T follicular helper cell (primary cell): ENCODE data around the gene GXYLT2.
"Not testable (repeated sequence)": the region's sequence is repeated elsewhere in the genome, so short reads cannot be mapped to it uniquely, and the experiment has no call there.

Source experiments
- DNase-seq: peaks from one replicate; pipeline ENCODE4 v3.0.0-alpha.2; 2020; ENCODE audit warnings: low read depth

Gene GXYLT2

DNA sequence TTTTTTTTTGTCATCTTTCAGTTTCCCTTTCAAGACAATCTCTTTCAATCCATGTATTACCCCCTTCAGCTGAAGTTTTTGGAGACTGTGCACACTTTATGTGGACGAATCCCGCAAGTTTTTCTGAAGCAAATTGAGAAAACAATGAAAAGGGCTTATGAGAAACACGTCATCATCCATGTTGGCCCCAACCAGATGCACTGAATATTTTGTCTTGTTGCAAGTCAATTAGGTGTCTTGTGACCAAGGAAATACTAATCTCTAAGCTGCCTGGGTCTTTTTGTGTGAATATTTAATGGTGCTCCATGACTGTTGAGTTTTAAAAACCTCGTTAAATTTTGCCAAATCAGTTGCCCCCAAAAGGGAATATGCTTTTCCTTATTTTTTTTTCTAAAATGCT, 87.1 kb downstream of the GXYLT2 start:
- DNase-seq = no peak

DNA sequence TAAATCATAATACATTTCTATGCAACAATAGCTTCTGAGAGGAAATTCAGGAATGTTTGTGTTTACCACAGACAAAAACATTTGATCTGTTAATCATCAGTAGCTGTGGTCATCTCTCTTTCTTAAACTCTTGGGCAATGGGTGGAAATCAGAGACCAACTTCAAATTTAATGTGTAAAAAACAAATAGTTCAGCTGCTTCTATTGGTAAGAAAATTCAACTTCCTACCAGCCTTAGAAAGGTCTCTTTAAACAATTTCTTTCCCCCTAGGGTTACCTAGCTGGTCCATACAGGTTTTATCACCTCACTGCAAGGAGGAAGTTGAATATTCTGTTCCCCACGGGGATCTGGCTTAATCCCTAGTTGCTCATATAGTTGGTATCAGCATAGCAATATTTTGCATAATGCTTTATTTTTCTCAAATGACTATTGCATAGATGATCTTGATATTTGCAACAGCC, 88.5 kb downstream of the GXYLT2 start:
- DNase-seq = no peak

DNA sequence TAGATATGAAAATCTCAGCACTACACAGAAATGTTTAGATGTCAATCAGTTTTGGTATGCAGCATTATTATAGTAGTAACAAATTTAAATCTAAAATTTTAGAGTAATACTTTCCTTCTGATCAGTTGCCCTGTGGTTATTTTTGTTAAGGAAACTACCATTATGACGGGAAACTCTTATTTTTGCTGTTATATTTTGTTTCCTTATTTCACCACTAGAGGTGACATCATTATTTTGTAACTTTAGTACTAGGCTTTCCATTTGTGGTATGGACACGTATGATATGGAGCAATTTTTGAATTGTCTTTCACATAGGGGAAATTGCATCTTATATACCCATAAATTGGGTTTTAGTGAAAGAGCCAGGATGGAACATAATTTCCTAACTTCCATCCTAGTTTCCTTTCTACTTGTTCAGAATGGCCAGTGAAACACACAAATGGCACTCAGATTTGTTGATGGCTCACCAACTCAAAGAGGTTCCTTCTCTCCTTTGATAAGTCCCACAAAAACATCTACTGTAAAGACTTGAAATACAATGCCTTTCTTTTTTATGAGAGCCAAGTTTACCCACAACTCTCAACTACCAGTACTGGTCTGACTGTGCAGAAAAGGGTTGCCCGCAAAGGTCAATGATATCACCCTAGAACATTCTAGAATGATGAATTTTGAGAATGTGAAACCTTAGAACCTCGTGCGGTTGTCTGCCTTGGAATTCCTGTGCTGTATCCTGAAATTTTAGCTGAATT, 89.4 kb downstream of the GXYLT2 start:
- no peak for DNase-seq

DNA sequence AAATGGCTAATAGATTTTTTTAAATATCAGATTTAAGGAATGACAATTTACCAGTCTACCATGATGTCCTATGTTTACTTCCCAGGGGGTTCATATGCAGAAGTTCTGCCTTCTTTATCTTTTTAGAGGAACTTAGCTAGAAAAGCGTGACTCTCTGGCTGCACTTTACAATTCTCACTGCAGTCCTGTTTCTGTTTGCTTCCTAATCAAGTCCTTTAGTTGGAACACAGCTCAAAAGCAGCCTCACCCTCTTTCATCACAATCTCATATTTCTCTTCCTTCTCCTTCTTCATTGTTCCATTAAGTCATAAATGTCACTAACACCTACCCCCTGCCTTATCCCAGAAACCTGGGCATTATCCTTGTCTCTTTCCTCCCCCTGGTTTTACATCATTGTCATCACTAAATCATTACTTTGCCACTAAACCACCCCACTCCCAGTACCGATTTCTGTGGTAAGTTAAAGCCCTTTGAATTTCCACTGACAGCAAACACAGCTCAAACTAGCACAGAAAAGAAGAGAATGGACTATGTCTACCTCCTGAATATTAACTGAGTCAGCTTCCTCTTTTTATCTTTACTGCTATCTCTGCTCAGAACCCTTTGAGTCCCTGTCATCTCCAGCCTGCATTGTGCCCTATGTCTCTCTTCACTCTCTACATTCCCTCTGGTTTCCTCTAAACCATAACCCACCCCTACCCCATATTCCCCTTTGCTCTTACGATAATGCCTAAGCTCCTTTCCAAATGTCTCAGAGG, 94.9 kb downstream of the GXYLT2 start:
- no peak for DNase-seq

DNA sequence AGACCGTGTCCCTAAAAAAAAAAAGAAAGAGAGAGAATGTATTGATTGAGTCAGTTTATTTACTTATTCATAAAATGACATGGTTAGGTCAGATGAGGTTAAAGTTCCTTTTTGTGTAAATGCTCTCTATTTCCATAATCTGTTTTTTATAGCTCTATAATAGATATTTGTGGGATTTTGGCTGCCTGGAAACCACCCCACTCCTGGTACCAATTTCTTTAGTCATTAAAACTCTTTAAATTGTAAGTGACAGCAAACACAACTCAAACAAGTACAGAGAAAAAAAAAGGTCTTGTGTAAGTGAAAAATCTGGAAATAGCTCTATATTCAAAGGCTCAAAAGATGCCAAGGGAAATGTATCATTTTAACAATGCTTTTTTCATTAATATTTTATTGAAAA, 97.7 kb downstream of the GXYLT2 start:
- no peak for DNase-seq

DNA sequence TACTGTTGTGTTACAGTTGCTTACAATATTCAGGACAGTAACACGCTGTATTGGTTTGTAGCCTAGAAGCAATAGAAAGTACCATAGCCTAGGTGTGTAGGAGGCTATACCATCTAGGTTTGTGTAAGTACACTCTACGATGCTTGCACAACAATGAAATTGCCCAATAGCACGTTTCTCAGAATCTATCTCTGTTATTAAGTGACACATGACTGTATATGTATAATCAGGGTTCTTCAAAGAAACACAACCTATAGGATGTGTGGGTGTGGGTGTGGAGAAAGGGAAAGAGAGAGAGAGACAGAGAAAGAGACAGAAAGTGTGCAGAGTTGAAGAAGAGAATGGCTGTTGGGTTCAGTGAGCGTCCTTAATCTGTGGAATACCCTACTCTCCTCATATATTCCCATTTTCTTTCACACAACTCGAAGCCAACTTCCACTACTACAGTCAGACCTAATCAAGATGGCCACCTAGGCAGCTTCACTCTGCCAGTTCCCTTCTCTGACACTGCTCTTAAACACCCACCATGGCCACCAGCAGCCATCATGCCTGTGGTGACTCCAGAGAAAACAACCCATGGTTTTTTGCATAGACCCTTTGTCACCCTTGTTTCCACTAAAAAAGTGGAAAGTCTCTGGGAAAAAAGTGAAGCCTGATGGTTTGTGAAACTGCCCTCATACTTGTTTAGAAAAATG, 103.0 kb downstream of the GXYLT2 start:
- no peak for DNase-seq

DNA sequence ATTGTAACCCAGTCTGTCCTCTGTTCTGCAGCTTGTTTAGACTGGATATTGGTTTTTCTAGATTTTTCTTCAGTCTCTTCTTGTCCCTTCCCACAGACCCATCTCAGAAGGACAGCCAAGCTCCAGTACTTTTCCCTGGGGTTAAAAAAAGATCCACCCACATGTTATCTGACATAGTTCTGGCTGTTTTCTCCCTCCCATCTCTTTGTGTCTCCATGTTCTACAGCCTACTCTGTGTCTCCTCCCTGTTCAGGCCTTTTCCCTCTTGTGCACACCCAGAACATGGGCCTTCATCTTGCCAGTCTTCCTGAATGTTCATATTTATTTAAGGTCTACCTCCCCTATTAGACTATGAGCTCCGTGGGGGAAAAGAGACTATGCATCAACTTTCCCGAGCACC, 103.7 kb downstream of the GXYLT2 start:
- no peak for DNase-seq

DNA sequence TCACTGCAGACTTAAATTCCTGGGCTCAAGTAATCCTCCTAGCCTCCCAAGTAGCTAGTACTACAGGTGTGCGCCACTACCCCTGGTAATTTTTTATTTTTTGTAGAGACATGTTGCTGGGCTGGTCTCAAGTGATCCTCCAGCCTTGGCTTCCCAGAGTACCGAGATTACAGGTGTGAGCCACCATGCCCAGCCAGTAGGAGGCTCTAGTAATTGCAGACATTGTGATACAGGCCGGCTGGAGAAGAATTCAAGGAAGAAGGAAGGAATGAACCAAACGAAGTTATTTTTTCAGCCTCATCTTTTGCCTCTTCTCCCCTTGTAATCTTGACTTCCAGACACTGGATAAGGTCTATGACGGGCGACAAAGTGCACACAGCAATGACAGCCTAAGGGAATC, 105.5 kb downstream of the GXYLT2 start:
- no peak for DNase-seq

DNA sequence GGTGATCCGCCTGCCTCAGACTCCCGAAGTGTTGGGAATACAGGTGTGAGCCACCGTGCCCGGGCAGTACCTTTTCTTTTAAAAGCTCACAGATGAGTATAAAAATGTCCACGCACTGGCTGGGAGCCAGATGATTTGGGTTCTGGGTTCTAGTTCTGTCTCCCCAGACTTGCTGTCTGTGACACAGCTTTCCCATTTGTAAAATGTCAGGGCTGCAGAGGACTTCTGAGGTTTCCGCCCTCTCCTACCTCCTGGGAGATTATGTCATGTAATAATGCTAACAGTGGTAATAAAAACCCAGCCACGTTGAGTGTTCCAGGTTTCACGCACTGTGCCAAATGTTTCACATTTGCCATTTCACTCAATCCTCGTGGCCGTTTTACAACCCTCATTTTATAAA, 107.5 kb downstream of the GXYLT2 start:
- DNase-seq = no peak

DNA sequence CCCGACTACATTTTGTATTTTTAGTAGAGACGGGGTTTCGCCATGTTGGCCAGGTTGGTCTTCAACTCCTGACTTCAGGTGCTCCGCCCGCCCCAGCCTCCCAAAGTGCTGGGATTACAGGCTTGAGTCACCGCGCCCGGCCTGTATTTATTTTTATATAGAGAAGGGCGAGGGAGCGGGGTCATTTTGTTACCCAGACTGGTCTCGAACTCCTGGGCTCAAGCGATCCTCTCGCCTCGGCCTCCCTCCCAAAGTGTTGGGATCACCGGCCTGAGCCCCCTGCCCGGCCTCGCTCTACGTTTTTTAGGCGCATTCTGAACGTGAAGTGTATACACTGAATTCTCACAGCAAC, 108.3 kb downstream of the GXYLT2 start:
- DNase-seq = no peak

DNA sequence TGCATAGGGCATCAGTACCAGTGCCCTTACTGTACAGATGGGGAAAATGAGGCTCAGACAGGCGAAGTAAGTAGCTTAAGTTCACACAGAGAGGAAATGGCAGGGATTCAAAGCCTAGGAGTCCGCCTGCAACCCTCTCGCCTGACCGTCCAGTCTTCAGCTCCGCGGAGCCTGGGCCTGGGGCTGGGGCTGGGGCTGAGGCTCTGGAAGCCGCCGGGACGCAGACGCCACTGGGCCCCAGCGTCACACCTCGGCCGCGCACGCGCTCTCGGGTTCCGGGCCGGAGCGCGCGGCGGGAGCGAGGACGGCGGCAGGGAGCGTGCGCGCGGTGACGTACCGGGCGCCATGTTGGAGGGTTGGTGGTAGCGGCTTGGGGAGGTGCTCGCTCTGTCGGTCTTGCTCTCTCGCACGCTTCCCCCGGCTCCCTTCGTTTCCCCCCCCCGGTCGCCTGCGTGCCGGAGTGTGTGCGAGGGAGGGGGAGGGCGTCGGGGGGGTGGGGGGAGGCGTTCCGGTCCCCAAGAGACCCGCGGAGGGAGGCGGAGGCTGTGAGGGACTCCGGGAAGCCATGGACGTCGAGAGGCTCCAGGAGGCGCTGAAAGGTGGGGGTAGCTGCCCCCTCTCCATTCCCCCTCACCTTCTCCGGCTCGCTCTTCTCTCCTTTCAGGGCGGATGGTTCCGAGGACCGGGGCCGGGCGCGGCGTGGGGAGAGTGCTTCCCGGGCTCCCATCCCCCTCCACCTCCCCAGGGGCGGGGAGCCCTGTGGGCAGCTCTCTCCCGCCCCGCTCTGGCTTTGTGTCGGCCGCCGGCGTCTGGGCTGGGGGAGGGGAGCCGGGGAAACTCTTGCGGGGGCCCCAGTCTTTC, 108.9 kb downstream of the GXYLT2 start, which contains the start of gene PPP4R2:
Gene PPP4R2, plus strand, starts transcription at position 339 of the 861 bp plus-strand sequence. Its CDS starts 227 bp downstream, at position 566.
- DNase-seq = peak; percentile 88

DNA sequence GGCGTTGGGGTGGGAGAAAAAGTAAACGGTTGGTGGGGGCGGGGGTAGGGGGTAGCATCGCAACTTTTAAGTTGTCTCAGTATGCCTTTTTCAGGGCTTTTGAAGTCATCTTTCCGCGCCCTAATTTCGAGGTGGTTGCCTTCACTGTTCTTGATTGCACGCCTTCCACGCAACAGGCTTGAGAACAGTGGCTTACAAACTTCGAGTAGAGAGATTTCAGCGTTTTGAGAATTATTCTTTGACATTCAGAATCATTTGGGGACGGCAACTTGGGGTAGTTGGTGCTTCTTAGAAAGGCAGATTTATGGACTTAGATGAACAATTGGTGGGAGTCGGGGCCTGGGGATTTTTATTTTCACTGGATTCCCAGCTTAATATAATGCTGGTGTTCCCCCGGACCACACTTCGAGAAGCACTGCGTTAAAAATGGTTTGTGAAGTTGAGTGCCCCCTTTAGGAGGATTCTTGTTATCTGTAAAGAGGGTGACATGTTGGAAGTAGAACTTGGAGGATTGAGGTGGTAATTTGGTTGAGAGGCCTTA, 109.6 kb downstream of the GXYLT2 start:
- peak; percentile 33 for DNase-seq

DNA sequence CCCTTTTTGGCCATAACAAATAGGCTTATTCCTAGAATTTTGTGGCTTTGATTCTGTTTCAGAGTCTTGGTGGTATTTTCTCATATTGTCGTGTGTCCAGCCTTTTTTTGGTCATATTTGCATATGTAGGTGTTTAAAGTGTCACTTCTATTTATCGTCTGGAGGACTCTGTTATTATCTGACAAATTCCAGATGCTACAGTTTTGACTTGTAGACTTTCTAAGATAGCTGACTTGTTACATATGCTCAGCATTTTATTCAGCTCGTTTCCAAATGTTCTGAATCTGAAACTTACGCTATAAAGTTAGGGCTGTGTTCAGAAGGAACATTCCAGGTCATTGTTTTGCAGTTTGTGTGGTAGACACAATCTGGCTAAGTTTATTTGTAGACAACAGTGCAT, 110.6 kb downstream of the GXYLT2 start:
- no peak for DNase-seq

DNA sequence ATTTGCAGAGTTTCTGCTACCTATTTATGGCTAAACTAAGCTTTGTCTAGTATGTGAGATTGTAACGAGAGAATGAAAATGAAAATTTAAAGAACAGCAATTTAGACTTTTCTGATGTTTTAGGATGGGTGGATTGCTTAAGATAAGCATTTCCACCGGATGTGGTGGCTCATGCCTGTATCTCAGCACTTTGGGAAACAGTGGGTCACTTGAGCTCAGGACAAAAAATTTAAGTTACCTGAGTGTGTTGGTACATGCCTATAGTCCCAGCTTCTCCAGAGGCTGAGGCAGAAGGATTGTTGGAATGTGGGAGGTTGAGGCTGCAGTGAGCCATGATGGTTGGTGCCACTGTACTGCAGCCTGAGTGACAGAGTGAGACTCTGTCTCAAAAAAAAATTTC, 112.1 kb downstream of the GXYLT2 start:
- no peak for DNase-seq

DNA sequence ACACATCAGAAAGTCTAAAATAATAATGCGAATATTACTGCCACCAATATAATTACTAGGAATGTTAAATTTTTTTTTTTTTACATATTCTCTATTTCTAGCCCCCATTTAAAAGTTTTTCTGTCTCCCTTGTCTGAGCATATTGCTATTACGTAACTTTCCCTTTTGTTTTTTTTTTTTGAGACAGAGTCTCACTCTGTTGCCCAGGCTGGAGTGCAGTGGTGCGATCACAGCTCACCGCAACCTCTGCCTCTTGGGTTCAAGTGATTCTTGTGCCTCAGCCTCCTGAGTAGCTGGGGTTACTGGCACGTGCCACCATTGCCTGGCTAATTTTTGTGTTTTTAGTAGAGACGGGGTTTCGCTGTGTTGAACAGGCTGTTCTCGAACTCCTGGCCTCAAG, 115.2 kb downstream of the GXYLT2 start:
- not testable (repeated sequence) for DNase-seq

DNA sequence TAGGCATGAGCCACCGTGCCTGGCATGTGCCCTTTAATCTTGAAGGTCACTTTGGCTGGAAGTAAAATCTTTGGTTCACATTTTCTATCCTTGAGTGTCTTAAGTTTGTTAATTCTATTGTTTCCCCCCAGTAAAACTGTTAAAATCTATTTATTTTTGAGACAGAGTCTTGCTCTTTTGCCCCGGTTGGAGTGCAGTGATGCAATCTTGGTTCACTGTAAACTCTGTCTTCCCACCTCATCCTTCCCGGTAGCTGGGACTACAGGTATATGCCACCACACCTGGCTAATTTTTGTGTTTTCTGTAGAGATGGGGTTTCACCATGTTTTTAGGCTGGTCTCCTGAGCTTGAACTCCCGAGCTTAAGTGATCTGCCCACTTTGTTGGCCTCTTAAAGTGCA, 116.5 kb downstream of the GXYLT2 start:
- DNase-seq = no peak

DNA sequence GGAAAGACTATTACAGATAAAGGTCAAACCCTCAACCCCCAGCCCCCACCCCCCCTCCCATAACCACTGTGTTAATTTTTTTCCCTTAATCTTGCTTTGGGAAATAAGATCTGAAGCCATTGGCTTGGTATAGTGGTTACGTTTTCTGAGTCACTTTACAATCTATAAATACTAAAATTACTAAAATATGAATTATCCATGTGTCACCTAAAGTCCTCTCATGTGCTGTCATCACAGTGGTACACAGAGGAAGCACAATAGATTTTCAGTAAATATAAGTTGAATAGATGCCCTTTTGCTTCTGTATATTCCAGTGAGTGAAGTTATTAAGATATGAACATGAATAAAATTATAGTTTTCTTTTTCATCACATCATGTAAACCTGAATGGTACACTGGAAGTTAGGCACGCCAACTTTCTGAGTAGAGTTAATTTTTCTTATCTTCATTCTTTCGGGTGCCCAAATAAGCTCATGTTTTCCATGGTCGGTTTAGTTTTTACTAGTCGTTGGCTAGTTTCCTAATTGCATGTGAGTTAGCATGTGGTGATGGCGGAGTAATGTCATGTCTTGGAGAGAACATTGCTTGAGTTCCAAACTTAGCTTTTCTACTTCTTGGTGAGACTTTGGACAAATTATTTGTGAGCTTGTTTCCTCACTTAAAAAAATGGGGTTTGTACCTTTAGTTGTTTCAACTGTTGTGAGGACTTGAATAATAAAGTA, 120.3 kb downstream of the GXYLT2 start:
- DNase-seq = no peak

DNA sequence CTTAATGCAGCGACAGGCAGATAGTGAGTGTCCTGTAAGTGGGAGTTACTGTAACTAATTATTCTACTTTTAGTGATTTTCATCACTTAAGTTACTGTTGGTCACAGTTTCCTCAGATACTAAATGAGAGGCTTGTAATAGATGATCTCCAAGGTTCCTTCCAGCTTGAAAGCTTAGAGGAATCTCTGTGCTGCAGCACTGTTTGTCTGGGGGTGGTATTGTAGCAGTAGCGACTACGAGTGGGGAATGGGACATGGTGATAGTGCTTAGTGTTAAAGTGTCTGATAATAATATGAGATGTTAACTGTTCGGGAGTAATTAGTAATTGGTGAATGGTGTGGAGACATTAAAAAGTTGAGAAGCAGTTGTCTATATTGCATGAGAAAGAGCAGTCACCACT, 121.2 kb downstream of the GXYLT2 start:
- DNase-seq = no peak

DNA sequence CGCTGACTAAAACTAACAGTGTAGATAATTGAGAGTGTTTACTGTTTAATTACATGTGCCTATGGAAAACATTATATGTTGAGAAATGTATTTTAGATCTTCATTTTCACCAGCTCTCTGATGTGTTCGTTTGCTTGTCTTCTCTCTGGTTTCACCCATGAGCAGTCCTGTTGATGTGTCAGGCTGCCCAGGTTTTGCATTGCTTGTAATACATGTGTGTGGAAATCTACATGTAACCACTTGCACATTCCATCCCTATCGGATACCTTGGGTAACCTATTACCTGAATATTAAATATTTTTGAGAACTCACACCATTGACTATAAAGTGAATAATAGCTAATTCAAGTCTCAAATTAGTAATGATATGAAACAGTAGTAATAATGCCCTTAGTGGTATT, 121.9 kb downstream of the GXYLT2 start:
- no peak for DNase-seq

DNA sequence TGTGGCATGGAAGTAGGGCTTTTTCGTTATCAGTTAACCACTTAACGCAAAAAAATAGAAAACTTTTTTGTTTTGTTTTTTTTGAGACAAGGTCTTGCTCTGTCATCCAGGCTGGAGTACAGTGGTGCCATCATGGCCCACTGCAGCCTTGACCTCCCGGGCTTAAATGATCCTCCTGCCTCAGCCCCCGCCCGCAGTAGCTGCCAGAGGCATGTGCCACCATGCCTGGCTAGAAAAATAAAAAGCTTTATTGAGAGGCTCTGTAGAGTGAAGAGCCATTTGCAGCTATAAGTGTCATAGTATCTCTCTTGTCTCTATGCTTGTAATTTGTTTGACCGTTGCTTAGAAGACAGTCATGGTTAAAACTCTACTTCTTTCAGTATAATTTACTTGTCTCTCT, 122.3 kb downstream of the GXYLT2 start:
- no peak for DNase-seq

DNA sequence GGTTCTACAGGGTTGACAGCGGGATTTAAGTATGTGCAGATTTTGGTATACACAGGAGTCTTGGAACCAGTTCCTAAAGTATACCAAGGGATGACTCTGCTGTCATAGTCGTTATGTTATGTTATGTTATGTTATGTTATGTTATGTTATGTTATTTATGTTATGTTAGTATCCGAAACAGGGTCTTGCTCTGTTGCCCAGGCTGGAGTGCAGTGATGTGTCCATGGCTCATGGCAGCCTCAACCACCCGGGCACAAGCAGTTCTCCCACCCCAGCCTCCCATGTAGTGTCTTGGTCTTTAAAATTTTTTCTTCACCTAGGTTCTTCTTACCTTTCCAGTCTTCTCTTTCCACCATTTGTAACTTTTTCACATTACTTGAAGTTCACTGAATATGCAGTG, 130.5 kb downstream of the GXYLT2 start:
- DNase-seq = no peak
